ENCODE measurements around the gene GMPPA. TPM values are rescaled to one million over a fixed set of nuclear protein-coding genes. Genes with fewer than 3 reads are reported as not detected.

Gene GMPPA
- total and polyA plus RNA-seq, 9 of the 15 experiments (the other 6 are each of a cell fraction or from before 2014, with no cell fraction given), result 7.0 to 101 (median 66.7) TPM

DNA sequence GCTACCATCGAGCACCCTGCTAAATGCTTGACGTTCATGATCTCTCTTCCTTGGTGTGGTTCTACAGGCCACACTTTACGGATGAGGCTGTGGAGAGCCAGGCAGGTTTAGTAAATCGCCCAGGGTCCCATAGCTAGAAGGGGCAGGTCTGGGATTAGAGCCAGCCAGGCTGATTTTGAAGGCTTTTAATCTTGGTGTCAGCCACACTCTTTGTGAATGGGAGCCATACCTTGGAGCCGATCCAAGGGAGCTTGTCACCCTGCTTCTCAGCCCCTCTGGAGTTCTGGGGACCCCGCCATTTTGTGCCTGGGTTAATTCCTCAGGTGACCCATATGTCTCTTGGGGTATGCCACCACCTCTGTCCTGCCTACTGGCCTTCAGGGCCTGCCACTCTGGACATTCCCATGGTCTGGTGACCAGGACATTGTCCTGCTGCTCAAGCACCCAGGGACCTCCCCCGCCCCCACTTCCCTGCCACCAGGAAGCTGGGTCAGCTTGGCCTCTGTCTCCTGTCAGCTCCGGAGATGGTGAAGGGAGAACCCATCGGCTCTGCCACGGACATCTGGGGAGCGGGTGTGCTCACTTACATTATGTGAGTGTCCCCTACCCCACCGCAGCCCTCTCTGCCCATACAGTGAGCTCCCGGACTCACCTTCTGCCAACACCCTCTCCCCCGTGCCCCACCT is 7.3 kb upstream of the GMPPA start (continued):
- TF ChIP-seq, protein P1, sequence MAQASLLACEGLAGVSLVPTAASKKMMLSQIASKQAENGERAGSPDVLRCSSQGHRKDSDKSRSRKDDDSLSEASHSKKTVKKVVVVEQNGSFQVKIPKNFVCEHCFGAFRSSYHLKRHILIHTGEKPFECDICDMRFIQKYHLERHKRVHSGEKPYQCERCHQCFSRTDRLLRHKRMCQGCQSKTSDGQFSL (CRISPR knock-in tag; IDR thresholded peaks at IDR 0.05), result no peak
- TF ChIP-seq, protein P1 (tag; IDR thresholded peaks at IDR 0.05), result no peak
- TF ChIP-seq, protein P2, sequence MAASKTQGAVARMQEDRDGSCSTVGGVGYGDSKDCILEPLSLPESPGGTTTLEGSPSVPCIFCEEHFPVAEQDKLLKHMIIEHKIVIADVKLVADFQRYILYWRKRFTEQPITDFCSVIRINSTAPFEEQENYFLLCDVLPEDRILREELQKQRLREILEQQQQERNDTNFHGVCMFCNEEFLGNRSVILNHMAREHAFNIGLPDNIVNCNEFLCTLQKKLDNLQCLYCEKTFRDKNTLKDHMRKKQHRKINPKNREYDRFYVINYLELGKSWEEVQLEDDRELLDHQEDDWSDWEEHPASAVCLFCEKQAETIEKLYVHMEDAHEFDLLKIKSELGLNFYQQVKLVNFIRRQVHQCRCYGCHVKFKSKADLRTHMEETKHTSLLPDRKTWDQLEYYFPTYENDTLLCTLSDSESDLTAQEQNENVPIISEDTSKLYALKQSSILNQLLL (CRISPR knock-in tag; IDR thresholded peaks at IDR 0.05; ENCODE audit: borderline replicate concordance), result no peak
- TF ChIP-seq FOXJ2 (tag; IDR thresholded peaks at IDR 0.05), result no peak
- TF ChIP-seq KDM5B (IDR thresholded peaks at IDR 0.05; ENCODE audit: insufficient replicate concordance, low read depth, low read length), result no peak
- no peak for TF ChIP-seq NRF1 (conservative IDR thresholded peaks at IDR 0.05 in 1 of 2, IDR thresholded peaks at IDR 0.05 in 1 of 2)
- no peak for TF ChIP-seq CCNT2 (IDR thresholded peaks at IDR 0.05; ENCODE audit: borderline replicate concordance, extremely low read depth, insufficient read length, low read depth, low read length)
- TF ChIP-seq TEAD1 (CRISPR knock-in tag; IDR thresholded peaks at IDR 0.05), result no peak

Measured in K562 (cell line).